ENCODE data around the gene TNFRSF11A.

The TNFRSF11A gene

DNA sequence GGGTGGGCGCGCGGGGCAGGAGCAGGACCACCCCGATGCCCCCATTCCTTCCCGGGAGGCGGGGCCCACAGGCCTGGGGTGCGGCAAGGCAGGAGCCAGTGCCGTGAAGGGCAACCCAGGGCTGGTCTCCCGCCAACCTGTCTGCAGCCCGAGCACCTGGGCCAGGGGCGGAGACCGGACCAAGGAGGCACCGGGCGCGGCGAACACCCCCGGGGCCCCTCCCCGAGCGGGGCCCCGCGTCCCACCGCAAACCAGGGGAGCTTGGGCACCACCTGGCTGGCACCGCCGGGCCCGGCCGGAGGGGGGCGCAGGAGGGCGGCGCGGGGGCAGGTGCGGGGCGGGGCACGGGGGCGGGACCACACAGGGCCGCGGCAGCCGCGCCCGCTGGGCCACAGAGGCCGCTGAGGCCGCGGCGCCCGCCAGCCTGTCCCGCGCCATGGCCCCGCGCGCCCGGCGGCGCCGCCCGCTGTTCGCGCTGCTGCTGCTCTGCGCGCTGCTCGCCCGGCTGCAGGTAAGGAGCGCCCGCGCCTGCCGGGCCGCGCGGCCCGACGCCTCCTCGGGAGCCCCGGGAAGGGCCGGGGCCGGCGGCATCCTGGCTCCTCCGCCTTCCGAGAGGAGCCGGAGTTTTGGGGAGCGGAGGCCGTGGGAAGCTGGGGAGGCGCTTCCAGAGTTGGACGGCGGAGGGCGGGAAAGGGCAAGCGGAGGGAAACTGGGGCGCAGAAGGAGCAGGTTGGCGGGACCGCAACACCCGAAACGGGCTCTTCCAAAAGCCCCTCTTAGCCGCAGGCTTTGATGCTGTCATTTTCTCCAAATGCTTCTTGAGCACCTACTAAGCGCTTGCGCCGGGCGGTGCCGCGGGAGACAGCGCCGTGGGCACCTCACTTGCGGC is at the start of gene TNFRSF11A:
TNFRSF11A (plus strand) TSS at position 394 of the 889 bp plus-strand sequence; CDS start at position 437, 43 bp downstream.
- TF ChIP-seq, protein P1, sequence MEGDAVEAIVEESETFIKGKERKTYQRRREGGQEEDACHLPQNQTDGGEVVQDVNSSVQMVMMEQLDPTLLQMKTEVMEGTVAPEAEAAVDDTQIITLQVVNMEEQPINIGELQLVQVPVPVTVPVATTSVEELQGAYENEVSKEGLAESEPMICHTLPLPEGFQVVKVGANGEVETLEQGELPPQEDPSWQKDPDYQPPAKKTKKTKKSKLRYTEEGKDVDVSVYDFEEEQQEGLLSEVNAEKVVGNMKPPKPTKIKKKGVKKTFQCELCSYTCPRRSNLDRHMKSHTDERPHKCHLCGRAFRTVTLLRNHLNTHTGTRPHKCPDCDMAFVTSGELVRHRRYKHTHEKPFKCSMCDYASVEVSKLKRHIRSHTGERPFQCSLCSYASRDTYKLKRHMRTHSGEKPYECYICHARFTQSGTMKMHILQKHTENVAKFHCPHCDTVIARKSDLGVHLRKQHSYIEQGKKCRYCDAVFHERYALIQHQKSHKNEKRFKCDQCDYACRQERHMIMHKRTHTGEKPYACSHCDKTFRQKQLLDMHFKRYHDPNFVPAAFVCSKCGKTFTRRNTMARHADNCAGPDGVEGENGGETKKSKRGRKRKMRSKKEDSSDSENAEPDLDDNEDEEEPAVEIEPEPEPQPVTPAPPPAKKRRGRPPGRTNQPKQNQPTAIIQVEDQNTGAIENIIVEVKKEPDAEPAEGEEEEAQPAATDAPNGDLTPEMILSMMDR (IDR thresholded peaks at IDR 0.05) = no peak
- no peak within 1 kb of the TSS for H3K27ac ChIP-seq
- DNase-seq (ENCODE audit: low spot score) = no peak
- peak within 1 kb of the TSS; percentile 71 for H3K4me3 ChIP-seq

DNA sequence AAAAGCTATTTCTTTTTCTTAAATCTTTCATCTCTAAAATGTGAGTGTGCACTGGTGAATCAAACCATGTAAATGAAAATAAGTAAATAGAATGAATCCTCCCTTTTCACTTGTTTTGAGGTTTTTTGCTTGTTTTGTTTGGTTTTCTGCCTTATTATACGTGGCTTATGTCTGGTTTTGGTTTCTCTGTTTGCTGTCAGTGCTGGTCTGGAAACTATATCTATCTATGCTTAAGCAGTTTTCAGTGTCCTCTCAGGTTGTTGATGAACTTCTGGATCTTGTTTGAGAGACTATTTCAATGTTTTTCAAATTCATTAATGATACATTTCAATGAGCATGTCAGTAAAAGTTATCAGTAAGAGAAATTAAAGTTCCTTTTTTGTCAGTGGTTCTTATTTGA is 48.1 kb upstream of the TNFRSF11A start:
- no peak overlapping the region for H3K27ac ChIP-seq
- no peak overlapping the region for H3K4me3 ChIP-seq
- DNase-seq (ENCODE audit: low spot score) = no peak
- TF ChIP-seq, protein P1 (IDR thresholded peaks at IDR 0.05) = no peak

DNA sequence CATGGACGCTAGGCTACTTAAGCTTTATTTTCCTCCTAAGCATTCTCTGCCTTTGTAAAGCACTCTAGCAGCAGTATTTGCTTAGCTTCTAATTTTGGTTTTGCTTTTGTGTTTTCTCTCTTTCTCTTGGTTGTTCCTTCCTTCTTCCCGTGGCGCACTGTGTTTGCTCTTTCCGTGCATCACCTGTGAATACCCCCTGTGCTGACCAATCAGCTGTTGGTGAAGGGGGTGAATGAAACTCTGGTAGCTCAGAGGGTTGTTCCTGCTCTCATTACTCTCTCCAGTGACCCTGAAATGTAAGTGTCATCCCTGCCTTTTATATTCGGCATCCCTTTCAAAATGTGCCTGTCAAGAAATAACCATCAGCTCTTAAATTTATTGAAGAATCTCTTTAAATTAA is 45.5 kb upstream of the TNFRSF11A start:
- Histone ChIP-seq H3K4me3 (no peak overlapping the region), H3K27ac (no peak overlapping the region)
- DNase-seq (ENCODE audit: low spot score) = no peak
- TF ChIP-seq, protein P1 (IDR thresholded peaks at IDR 0.05) = no peak

DNA sequence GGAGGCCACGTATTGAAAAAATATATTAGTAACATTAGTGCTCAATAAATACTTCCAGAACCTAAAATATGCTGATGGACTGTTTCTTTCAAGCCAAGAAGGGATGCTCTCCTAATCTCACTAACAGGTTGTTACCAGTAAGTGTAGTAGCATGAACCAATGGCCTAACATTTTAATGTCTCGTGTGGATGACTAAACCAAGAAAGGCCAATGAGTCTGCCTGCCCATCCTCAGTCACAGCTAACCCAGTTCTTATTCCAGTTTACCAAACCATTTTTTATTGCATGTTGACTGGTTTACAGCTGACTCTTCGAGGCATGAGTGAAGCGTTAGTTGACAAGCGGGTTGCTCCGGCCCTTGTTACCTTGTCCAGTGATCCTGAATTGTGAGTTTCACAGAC is 45.1 kb upstream of the TNFRSF11A start:
- no peak overlapping the region for H3K27ac ChIP-seq
- no peak for DNase-seq (ENCODE audit: low spot score)
- TF ChIP-seq, protein P1 (IDR thresholded peaks at IDR 0.05) = no peak
- H3K4me3 ChIP-seq = no peak overlapping the region

DNA sequence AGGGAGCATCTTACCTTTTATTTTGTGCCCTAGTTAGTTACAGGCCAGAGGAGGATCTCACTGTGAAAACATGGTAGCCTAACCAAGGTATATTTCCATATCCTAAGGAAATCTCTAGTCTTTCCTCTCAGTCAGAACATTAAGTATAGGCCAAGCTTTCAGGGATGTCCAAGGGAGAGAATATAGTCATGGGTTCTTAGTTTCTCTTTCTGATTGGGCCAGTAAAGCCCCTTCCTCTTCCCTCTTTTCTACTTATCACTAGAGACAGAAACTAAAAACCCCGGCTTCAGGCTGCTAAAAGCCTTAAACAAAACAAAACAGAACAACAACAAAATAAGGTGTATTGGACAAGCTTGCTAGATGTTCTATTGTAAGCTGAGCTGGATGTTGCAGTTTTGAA is 44.3 kb upstream of the TNFRSF11A start:
- peak overlapping the region in 1 of 2 donors; percentile 28 for H3K27ac ChIP-seq
- TF ChIP-seq, protein P1 (IDR thresholded peaks at IDR 0.05) = no peak
- H3K4me3 ChIP-seq = no peak overlapping the region
- no peak for DNase-seq (ENCODE audit: low spot score)

DNA sequence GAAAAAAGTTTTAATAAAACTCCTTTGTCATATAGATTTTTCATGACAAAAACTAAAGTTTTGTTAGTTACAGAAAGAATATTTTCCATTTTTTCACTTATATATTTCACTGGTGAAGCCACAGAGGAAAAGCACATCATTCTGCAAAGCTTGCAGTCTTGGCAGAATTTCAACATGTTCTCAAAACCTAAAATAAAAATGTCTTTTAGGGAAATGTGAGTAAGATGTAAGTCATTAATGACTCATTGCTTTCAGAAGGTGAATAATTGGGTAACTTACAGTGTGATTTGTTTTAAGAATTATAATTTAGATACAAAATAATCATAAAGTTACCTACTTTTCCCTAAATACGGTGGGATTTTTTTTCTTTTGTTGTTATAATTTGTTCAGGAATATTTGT is 43.4 kb upstream of the TNFRSF11A start:
- peak overlapping the region in 1 of 2 donors; percentile 39 for H3K27ac ChIP-seq
- no peak for DNase-seq (ENCODE audit: low spot score)
- TF ChIP-seq, protein P1 (IDR thresholded peaks at IDR 0.05) = no peak
- H3K4me3 ChIP-seq = no peak overlapping the region

DNA sequence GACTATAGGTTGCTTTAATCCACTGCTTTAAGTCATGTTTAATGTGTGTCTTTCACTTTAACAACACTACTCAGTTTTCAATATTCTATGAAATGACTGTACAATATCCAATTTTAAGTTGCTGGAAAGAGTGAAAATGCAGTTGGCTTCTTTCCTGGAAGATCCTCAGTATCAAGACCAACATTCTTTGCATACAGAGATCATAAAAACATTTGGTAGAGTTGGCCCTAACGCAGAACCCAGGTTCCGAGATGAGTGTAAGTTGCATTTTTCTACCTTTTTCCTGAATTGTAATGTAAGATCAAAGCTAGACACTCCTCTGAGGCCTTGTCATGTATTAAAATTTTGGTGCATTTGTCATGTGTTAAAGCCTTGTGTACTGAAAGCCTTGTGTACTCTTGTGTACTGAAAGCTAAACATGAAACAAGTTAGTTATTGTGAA is 42.9 kb upstream of the TNFRSF11A start:
- no peak for DNase-seq (ENCODE audit: low spot score)
- peak overlapping the region; percentile 5 to 39 for H3K27ac ChIP-seq
- no peak overlapping the region for H3K4me3 ChIP-seq
- TF ChIP-seq, protein P1 (IDR thresholded peaks at IDR 0.05) = no peak
